Measurements from ENCODE around the gene OTOS. TPM values are rescaled to one million over a fixed set of nuclear protein-coding genes. Genes with fewer than 3 reads are reported as not detected.

OTOS gene
- total RNA-seq, 1 experiment from 2014 or later = not detected

- CTCF ChIA-PET = no interaction called here
- intact Hi-C loops (cut with micrococcal nuclease; ENCODE audit: unreplicated experiment) = loop anchor here (10.0 kb wide), 1 partner anchor 123 kb away; the partner anchor contains the start of gene NDUFA10
- Histone ChIP-seq H3F3A (ENCODE audit: insufficient read depth, low read depth) (peaks cover 8% of the 10 kb centered on the region; the same call in 1 of the 2 replicates), H3K27ac (no peak overlapping the region), H3K36me3 (ENCODE audit: low read depth) (no peaks in the 10 kb centered on the region), H3K4me1 (replicated peaks; ENCODE audit: insufficient read depth) (no peaks in the 10 kb centered on the region), H2AFZ (no peak overlapping the region), H3K79me2 (ENCODE audit: low read depth) (no peaks in the 10 kb centered on the region), H3K9me3 (ENCODE audit: insufficient read depth, low read depth) (no peaks in the 10 kb centered on the region), H4K20me1 (ENCODE audit: insufficient read depth) (no peaks in the 10 kb centered on the region), H3K27me3 (ENCODE audit: insufficient read depth, low read depth) (peaks cover 47% of the 10 kb centered on the region), H3K9me2 (ENCODE audit: insufficient read depth) (no peaks in the 10 kb centered on the region), H3K4me2 (no peak overlapping the region), H3K4me3 (no peak overlapping the region)
- no peak for DNase-seq
- POLR2A ChIA-PET (ENCODE audit: unreplicated experiment) = no interaction called here
- TF ChIP-seq EZH2 (IDR thresholded peaks at IDR 0.05; ENCODE audit: low read depth) = no peak
- TF ChIP-seq, protein P1, sequence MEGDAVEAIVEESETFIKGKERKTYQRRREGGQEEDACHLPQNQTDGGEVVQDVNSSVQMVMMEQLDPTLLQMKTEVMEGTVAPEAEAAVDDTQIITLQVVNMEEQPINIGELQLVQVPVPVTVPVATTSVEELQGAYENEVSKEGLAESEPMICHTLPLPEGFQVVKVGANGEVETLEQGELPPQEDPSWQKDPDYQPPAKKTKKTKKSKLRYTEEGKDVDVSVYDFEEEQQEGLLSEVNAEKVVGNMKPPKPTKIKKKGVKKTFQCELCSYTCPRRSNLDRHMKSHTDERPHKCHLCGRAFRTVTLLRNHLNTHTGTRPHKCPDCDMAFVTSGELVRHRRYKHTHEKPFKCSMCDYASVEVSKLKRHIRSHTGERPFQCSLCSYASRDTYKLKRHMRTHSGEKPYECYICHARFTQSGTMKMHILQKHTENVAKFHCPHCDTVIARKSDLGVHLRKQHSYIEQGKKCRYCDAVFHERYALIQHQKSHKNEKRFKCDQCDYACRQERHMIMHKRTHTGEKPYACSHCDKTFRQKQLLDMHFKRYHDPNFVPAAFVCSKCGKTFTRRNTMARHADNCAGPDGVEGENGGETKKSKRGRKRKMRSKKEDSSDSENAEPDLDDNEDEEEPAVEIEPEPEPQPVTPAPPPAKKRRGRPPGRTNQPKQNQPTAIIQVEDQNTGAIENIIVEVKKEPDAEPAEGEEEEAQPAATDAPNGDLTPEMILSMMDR (conservative IDR thresholded peaks at IDR 0.05) = no peak
- no TSS peak for BruUV-seq (replicated peaks)
Observed at GRCh38 chr2:240147911-240148587, 7.6 kb upstream of the OTOS start.

GRCh38 chr2:240147382-240147781, 6.9 kb upstream of the OTOS start:
- DNase-seq = no peak

GRCh38 chr2:240146627-240147278, 6.3 kb upstream of the OTOS start:
- Histone ChIP-seq H3K4me3 (no peak overlapping the region), H3K79me2 (ENCODE audit: low read depth) (no peaks in the 10 kb centered on the region), H3K27ac (no peak overlapping the region), H3K4me2 (no peak overlapping the region), H2AFZ (no peak overlapping the region), H3K9me2 (ENCODE audit: insufficient read depth) (no peaks in the 10 kb centered on the region), H3K36me3 (ENCODE audit: low read depth) (no peaks in the 10 kb centered on the region), H3F3A (ENCODE audit: insufficient read depth, low read depth) (peaks cover 8% of the 10 kb centered on the region; the same call in 1 of the 2 replicates), H3K27me3 (ENCODE audit: insufficient read depth, low read depth) (peaks cover 48% of the 10 kb centered on the region), H4K20me1 (ENCODE audit: insufficient read depth) (no peaks in the 10 kb centered on the region), H3K9me3 (ENCODE audit: insufficient read depth, low read depth) (no peaks in the 10 kb centered on the region), H3K4me1 (replicated peaks; ENCODE audit: insufficient read depth) (no peaks in the 10 kb centered on the region)
- no peak for DNase-seq
- intact Hi-C loops (cut with micrococcal nuclease; ENCODE audit: unreplicated experiment) = loop anchor here (10.0 kb wide), 1 partner anchor 122 kb away; the partner anchor contains the start of gene NDUFA10
- no TSS peak for BruUV-seq (replicated peaks)
- TF ChIP-seq, protein P1 (conservative IDR thresholded peaks at IDR 0.05) = no peak
- TF ChIP-seq EZH2 (IDR thresholded peaks at IDR 0.05; ENCODE audit: low read depth) = no peak
- ChIA-PET POLR2A (ENCODE audit: unreplicated experiment) (no interaction called here), CTCF (no interaction called here)

More at GRCh38 chr2:240147382-240147781, 6.9 kb upstream of the OTOS start:
- H3K27me3 ChIP-seq (ENCODE audit: insufficient read depth, low read depth) = peaks cover 48% of the 10 kb centered on the region
- peaks cover 8% of the 10 kb centered on the region; the same call in 1 of the 2 replicates for H3F3A ChIP-seq (ENCODE audit: insufficient read depth, low read depth)
- no peak overlapping the region for H3K4me2 ChIP-seq
- ChIA-PET POLR2A (ENCODE audit: unreplicated experiment) (no interaction called here), CTCF (no interaction called here)
- no peak overlapping the region for H2AFZ ChIP-seq
- no peaks in the 10 kb centered on the region for H3K9me3 ChIP-seq (ENCODE audit: insufficient read depth, low read depth)
- H3K36me3 ChIP-seq (ENCODE audit: low read depth) = no peaks in the 10 kb centered on the region
- no peaks in the 10 kb centered on the region for H3K9me2 ChIP-seq (ENCODE audit: insufficient read depth)
- TF ChIP-seq, protein P1 (conservative IDR thresholded peaks at IDR 0.05) = no peak
- TF ChIP-seq EZH2 (IDR thresholded peaks at IDR 0.05; ENCODE audit: low read depth) = no peak
- H4K20me1 ChIP-seq (ENCODE audit: insufficient read depth) = no peaks in the 10 kb centered on the region
- no peaks in the 10 kb centered on the region for H3K4me1 ChIP-seq (replicated peaks; ENCODE audit: insufficient read depth)
- intact Hi-C loops (cut with micrococcal nuclease; ENCODE audit: unreplicated experiment) = loop anchor here (10.0 kb wide), 1 partner anchor 123 kb away; the partner anchor contains the start of gene NDUFA10
- no TSS peak for BruUV-seq (replicated peaks)
- no peak overlapping the region for H3K4me3 ChIP-seq
- no peaks in the 10 kb centered on the region for H3K79me2 ChIP-seq (ENCODE audit: low read depth)
- no peak overlapping the region for H3K27ac ChIP-seq
